HG03558 (cell line): ENCODE measurements around the gene TSR3.

Source experiments
- ATAC-seq: cut with Tn5 transposase; IDR thresholded peaks from one replicate; pipeline ENCODE4 v1.9.1; 2021; ENCODE audit warnings: moderate number of reproducible peaks; ENCODE audit not compliant: unreplicated experiment; ENCODE audit errors: extremely low read depth

Gene TSR3

DNA sequence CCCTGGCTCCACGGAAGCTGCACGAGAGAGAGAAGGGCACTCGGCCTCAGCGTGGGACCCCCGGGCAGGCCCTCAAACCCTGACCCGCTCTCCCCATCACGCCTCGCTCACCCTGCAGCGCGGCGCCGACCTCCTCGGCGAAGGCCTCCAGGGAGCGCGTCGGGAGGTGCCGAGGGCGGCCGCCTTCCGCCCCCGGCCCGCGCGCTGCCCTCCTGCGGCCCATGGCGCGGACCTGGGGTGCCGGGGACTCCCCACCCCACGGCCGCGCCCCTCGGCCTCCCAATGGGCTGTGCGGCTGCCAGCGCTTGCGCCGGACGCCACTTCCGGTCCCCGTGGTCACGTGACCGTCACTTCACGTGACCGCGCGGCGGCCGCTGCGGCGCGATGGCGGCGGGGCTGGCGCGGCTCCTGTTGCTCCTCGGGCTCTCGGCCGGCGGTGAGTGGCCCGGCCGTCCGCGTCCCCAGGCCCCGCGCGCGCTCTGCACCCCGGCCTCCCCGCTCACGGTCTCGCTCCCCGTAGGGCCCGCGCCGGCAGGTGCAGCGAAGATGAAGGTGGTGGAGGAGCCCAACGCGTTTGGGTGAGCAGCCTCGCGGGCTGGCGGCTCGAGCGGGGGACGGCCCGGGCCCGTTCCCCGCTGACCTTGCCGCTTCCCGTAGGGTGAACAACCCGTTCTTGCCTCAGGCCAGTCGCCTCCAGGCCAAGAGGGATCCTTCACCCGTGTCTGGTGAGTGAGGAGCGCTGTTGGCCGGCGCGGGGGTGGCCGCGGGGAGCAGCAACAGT is at the start of gene TSR3, which contains the start of gene GNPTG:
Gene TSR3, minus strand, starts transcription at position 297 of the 781 bp plus-strand sequence. Its CDS starts 74 bp downstream, at position 223.
Gene GNPTG, plus strand, starts transcription at position 350 of the 781 bp plus-strand sequence. Its CDS starts 35 bp downstream, at position 385.
- no peak for ATAC-seq

DNA sequence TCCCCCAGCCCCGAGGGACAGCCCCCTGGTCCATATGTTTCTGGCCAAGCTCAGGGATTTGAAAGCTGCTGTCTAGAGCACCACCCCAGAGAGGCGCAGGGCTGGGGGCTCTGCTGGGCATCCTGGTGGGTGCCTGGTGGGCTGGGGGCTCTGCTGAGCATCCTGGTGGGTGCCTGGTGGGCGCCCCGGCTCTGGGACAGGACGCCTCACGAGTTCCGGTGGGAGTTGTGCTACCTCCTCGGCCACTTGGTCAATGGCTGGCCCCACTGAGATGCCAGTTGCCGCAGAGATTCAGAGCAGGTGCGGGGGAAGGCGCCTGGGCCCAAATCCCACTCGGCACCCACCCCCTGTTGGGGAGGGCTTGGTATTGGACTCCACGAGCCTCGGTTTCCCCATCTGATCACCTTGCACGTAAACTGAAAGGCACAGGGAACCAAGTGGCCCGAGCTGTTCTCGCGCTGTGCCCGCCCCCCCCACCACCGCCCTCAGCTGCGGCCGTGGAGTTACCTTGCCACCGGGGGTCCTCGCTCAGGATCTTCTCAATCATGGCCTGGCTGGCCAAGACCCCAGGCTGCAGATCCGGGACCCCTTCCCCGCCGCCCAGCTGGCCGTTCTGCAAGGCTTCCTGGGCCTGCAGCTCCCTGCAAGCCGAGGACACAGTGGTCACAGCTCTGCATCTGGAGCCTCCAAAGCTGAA is 49.5 kb upstream of the TSR3 start:
- no peak for ATAC-seq

DNA sequence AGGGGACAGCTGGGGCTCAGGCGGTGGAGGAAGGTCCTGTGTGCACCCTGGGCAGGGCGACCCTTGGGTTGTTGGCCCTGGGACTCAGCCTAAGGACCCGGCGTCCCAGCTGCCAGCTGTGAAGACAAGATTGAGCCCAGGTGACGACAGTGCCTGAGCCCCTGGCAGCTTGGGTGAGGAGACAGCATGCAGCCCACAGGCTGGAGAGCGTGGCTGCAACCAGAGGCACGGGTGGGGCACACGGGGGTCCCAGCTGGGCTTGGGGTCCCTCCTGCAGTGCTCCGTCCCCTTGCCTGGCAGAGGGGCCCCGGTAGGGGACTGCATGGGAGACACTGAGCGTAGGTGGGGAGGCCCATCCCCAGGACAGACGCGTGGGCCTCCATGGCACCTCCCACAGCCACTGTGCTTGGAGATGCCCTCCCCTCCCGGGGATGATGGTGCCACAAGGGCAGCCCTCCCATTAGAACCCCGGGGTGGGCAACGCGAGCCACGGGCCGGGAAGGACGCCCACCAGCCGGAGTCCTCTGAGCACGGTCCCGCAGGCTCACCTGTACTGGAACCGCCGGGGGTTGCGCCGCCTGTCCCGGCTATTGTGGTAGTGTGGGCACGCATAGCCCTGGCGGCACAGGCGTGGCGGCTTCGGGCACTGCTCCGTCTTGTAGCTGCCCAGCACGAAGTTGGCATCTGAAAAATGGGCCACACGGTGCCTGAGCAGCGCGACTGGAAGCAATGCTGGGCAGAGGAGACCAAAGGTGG is 47.3 kb upstream of the TSR3 start:
- no peak for ATAC-seq

DNA sequence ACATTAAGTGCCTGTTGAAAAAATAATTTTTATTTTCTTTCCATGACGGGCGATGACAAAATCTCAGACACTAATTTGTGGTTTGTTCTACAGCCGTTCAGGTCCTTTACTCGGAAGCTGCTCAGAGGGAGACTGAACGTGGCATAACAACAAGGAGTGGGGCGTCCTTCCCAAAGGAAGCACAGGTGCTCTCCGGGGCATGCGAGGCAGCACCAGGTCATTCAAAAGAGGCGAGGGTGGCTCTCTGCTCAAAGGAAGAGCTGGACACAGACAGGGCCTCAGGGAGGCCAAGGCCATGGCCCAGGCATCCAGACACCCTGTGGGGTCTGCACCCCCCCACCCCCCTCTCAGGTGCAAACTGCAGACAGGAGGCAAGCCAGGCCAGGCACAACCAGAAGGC is 46.7 kb upstream of the TSR3 start:
- no peak for ATAC-seq

DNA sequence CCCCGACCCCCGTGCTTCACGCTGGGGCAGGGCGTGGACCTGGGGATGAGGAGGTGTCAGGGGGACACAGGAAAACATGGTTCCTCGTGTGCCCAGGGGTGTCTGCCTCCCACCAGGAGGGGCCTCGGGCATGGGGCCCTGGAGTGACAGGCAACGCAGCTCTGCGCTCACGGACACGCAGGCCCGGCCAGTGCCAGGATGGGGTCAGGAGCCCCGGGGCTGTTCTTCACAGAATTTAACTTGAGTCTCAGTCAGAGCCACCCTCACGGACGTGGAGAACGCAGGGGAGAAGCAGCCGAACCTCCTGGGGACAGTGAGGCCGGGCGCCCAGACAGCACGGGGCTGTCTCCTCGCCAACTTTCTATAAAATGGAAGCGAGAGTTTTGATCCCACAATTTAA is 46.1 kb upstream of the TSR3 start:
- no peak for ATAC-seq

DNA sequence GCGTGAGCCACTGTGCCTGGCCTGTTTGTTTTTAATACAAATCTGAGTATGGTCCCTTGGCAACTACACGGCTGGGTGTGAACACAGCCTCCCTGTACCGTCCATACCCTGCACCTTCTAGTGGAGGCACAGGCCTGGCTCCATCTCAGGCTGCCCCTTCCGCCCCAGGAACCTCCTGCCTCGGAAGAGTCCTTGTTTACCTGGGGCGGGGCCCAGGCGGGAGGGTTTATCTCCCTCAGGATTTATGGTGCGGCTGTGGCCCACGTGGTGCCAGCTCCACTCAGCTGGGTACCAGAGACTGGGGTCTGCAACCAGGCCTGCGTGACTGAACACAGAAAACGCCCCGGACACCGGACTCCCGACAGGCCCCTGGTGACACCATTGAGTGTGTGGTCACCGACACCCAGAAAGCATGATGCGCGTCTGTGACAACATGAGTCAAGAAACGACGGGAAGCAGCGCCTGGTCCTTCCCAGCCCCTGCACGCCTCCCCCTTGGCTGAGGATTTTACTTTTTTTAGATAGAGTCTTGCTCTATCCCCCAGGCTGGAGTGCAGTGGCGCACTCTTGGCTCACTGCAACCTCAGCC is 43.9 kb upstream of the TSR3 start:
- ATAC-seq = no peak

DNA sequence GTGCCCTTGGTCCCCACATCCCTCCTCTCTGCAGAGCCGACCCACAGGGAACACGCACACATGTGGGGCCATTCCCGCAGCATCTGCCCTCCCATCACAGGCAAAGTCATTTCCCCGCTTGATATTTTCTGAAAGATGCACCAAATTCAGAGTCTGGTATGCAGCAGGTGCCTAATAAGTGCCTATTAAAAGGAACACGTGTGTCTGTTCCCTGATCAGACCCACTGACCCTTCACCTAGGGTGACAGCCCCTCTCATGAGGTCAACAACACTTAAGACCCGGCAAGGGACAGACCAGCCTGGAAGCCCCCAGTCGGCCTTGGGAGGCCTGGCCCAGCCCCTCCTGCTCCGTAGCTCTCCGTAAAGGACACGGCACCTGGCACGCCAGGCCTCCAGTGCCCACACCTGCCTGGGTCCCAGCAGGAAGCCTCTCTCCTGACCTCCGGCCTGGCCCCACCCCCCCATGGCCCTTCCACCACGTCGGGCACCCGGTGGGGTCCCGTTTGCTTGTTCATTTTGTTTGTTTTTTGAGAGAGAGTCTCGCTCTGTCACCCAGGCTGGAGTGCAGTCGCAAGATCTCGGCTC is 42.8 kb upstream of the TSR3 start:
- ATAC-seq = no peak

DNA sequence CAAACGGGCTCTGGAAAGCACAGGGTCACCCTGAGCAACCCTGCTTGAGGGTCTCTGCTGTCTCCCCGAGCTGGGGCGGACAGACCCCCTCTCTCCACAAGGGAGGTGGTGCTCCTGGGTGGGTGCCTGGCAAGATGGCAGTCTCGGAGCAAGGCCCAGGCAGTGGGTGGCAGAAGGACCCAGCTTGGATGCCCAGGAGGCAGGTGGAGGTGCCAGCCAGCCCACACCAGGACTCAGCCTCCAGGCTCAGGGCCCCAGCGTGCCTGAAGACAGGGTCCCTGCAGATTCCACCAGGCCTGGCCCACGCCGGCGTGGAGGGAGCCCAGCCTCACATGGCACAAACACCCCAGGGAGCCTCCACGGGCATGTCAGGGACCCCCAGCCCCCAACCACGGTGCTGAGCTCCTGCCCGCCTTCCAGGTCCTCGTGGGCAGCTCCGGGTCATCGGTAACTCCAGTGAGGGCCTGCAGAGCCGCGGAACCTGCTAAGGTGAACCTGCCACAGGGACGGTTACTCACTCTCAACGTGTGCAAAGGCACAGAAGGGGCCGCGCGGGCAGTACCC is 42.0 kb upstream of the TSR3 start:
- ATAC-seq = no peak

DNA sequence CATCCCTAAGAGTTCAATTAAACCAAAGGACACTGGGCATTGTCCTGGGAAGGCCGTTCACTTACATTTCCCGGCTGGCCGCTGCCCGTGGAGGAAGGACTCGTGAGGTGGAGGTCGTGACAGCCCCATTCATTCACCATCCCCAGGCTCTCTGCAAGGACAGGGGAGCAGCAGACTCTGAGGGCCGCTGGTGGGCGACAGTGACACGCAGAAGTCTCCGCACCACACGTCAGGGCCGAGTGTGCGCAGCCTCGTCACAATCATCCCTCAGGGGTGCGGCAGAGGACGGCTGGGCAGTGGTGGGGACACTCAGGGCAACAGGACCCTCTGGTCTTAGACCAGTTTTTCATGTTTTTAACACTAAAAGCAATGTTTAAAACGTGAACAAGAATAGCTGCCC is 41.1 kb upstream of the TSR3 start:
- ATAC-seq = no peak

DNA sequence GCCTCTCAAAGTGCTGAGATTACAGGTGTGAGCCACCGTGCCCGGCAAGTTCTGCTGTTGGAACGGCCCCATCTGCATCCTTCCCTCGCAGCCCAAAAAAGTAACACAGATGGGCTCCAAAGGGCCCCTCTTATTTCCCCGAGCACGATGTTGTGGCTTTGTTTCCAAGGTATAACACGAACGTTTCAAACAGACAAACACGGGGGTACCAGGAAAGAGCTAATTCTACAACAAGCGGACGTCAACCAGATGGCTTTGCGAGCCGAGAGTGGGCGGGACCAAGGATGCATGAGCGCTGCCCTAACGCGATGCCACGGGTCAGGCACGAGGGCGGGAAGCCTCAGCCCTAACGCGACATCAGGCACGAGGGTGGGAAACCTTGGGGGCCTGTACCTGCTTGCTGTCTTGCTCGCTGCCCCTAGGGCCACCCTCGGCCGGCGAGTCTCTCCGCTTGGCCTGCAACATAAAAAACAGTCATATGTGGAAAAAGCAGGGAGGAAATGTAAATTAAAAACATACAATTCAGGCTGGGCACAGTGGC is 38.6 kb upstream of the TSR3 start:
- ATAC-seq = no peak

DNA sequence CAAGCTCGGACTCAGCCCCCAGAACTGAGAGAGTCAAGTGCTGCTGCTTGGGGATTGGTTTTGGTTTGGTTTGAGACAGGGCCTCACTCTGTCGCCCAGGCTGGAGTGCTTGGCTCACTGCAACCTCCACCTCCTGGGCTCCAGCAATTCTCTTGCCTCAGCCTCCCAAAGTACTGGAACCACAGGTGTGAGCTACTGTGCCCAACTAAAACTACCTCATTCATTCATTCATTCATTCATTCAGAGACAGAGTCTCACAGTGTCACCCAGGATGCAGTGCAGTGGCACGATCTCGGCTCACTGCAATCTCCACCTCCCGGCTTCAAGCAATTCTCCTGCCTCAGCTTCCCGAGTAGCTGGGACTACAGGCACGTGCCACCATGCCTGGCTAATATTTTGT is 38.1 kb upstream of the TSR3 start:
- ATAC-seq = no peak

DNA sequence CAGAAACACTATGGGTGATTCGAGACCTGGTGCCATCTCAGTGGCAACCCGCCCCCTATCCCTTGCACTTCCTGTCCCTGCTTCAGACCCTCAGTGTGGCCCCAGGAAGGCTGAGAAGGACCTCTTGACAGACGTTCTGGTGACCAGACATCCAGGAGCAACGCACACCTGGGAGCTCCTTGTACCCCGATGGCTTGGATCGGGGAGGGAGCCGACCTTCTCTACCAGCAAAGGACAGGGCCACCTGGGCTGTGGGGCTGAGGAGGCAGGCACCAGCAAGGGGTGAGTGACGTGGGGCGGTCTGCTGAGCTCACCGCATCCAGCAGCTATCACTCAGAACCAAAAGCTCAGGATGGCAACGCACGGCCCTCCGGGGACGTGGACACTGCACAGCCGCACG is 35.7 kb upstream of the TSR3 start:
- no peak for ATAC-seq

DNA sequence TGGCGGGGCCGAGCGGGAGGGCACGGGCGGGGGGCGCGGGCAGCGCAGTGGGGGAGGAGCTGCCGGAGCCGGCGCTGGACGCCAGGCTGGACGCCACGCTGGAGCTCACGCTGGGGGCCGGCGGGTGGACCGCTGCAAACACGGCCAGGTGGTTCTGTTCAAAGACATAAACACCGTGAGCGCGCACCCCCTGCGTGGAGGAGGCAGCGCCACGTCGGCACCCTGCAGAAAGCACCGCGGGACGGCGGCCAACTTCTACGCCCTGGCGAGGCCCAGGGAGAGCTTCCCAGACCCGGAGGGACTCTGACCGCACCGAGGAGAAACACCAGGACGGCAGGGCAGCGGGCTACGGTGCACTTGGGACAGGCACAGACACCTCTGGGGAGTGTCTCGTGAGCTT is 33.6 kb upstream of the TSR3 start:
- ATAC-seq = no peak

DNA sequence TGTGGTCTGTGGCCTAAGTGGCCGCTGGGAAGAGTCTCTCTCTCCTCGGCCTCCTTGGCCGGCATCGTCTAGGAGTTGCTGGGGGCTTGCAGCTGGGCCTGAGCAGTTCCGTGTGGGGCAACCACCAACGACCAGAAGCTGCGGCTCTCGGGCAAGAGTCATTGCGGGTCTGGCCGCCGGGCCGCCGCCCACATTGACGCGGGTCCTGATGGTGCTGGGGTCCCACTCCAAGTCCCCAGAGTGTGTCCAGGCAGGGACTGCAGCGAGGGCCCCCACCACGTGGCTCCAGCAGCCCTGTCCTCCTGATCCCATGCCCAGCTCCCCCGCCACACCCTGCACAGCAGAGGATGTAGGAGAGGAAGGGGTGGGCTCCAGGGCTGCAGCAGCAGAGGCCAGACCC is 31.9 kb upstream of the TSR3 start:
- no peak for ATAC-seq

DNA sequence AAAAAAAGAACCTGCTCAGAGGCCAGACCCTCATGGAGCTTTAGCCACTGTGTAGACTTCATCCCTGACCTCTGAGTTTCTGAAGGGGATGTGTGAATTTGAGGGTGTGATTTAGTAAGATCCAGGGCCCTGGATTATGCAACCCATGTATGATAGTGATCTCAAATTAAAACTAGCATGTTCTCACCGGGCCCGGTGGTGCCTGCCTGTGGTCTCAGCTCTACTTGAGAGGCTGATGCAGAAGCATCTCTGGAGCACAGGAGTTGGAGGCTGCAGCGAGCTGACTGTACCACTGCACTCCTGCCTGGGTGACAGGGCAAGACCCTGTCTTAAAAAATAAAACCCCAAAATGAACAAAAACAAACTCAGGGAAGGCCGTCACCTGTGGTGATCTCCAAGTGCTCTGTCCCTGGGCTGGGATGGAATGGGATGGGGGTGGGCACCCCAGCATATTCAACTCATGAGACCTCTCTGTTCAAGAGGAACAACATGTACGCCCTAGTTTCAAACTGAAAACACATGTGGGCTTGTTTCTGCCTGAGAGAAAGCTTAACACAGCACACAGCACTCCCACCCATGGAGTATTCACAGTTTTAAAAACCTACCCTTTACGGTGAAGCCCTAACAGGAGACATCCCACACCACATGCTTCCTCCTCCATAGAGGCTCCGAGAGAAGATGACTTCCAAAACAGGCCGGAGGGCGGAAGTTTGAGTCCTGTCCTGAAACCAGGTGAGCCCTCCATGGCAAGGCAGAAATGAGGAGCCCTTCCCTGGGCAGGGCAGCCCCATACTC is 30.1 kb upstream of the TSR3 start:
- no peak for ATAC-seq

DNA sequence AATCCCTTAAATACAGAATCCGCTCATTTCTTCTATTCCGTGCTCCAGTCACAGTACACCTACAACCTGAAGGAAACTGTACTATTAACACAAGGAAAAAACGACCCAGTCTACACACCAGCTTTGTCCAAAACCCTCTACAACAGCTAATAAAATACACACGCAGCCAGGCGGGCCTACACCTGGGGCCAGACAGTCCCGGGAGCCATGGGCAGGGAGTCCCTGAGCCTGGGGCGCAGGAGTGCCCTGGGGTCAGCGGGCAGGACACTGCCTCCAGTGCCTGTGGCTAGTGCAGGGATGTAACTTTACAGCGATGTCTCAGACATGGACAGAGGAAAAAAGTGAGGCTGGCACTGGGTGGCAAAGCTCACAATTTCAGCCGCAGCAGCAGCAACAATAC is 28.5 kb upstream of the TSR3 start:
- ATAC-seq = no peak

DNA sequence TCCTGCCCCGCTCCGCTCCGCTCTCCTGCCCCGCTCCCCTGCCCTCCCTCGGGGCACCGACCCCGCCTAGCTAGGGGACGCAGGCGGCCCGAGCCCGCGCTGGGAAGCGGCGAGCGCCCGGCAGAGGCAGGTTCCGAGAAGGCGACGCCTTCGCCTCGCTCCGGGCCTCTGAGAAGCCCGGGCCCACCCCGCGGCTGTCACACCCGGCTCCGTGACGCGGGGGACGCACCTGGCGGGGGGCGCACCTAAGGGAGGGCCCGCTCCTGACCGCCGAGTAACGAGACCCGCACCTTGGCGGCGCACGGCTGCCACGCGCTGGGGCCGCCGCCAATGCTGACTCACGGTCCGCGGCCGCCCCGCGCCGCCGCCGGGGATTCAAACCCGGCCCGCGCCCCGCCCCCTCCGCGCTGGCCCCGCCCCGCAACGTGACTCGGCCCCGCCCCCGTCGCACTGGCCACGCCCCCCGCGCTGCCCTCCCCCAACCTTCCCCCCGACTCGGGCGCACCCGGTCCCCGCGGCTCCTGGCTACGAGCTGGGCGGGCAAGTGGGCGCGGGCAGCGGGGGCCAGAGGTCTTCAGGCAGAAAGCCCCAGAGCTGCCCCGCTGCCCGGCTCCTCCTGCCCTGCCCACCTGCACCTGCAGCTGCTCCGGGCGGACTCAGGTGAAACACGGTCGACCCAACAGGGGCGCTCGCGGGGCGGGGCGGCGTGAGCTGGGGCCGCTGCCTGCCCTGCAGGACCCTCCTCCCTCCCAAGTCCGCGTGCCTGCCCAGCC is 27.8 kb upstream of the TSR3 start:
- no peak for ATAC-seq

DNA sequence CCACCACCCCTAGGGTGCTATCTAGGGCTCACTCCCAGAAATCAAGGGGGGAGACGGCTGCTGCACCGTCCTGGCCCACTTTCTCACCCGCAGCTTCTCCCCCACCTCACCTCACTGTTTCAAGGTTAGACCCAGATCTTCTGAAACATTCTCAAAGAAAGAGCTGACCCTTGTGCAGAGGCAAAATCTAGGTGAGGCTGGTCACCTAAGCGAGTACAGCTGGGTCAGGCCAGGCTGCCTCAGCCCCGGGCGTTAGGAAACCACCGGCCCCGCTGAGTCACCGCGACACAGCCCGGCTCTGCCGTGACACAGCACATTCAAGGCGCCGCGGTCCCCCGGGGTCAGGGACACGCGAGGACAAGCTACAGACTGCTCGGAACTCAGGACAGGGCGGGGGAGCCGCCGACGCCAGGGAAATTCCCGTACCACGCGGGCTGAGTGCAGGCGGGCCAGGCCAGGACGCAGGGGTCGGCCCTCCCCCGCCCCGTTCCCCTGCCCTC is 27.2 kb upstream of the TSR3 start:
- ATAC-seq = no peak
